HL-60 (cell line): ENCODE results near the gene HPGDS.
"Not testable (repeated sequence)": the region's sequence is repeated elsewhere in the genome, so short reads cannot be mapped to it uniquely, and the experiment has no call there.

Experiments used
- DNase-seq, 2 experiments: peaks; one replicate each; pipeline ENCODE4 v3.0.0-alpha.2; 2010 to 2020; ENCODE audit warnings: low read depth in 1 of 2, low spot score in 1 of 2
- H3K27ac ChIP-seq: fragments of 250-450 bp; sonication (Bioruptor Pico); replicated peaks from 2 replicates; pipeline ENCODE4 v1.5.1; 2020; ENCODE audit warnings: mild to moderate bottlenecking, moderate library complexity
- H3K27me3 ChIP-seq: fragments of 250-450 bp; sonication (Bioruptor Pico); 2 replicates; pipeline ENCODE4 v1.5.1; 2021; ENCODE audit warnings: mild to moderate bottlenecking, moderate library complexity; ENCODE audit not compliant: insufficient read depth, poor library complexity, severe bottlenecking
- H3K4me3 ChIP-seq: replicated peaks from 2 replicates; pipeline ENCODE4 v1.5.1; 2011; ENCODE audit warnings: mild to moderate bottlenecking, control low read depth, low read length; ENCODE audit not compliant: insufficient read depth
- CTCF ChIP-seq: IDR thresholded peaks from one replicate; pipeline ENCODE4 v1.5.1; 2011; ENCODE audit warnings: low read length, control low read depth, inconsistent platforms; ENCODE audit not compliant: insufficient read depth
- GABPA ChIP-seq: IDR thresholded peaks from 2 replicates; pipeline ENCODE4 v1.6.1; 2012; ENCODE audit warnings: low read depth
- POLR2AphosphoS5 ChIP-seq: IDR thresholded peaks from 2 replicates; pipeline ENCODE4 v1.6.1; 2012; ENCODE audit warnings: low read depth
- SPI1 ChIP-seq: IDR thresholded peaks from 2 replicates; pipeline ENCODE4 v1.6.1; 2012; ENCODE audit warnings: low read depth, mild to moderate bottlenecking, borderline replicate concordance
- long read RNA-seq: library from polyadenylated mRNA; unstranded; transcript quantifications from one replicate; pipeline ENCODE4 v2.0.0, GENCODE V29; 2020
- TF ChIP-seq, protein P1 (sequence below): IDR thresholded peaks from 2 replicates; pipeline ENCODE4 v1.6.1; 2012; ENCODE audit warnings: low read depth; ENCODE audit not compliant: insufficient replicate concordance

The HPGDS gene
- long read RNA-seq, result 0 reads

- peak in 1 of 2 experiments; percentile 37 for DNase-seq
These were observed at the start of gene HPGDS for GRCh38 chr4:94342694-94343093. TSS of gene HPGDS (minus strand) at chr4:94342836. CDS start at chr4:94334629, 8,207 bp downstream.

GRCh38 chr4:94390804-94391410, 48.3 kb upstream of the HPGDS start:
- H3K27me3 ChIP-seq, result no peaks in the 10 kb centered on the region
- no peak overlapping the region for H3K4me3 ChIP-seq
- peak; percentile 9 for TF ChIP-seq CTCF
- TF ChIP-seq, protein P1, sequence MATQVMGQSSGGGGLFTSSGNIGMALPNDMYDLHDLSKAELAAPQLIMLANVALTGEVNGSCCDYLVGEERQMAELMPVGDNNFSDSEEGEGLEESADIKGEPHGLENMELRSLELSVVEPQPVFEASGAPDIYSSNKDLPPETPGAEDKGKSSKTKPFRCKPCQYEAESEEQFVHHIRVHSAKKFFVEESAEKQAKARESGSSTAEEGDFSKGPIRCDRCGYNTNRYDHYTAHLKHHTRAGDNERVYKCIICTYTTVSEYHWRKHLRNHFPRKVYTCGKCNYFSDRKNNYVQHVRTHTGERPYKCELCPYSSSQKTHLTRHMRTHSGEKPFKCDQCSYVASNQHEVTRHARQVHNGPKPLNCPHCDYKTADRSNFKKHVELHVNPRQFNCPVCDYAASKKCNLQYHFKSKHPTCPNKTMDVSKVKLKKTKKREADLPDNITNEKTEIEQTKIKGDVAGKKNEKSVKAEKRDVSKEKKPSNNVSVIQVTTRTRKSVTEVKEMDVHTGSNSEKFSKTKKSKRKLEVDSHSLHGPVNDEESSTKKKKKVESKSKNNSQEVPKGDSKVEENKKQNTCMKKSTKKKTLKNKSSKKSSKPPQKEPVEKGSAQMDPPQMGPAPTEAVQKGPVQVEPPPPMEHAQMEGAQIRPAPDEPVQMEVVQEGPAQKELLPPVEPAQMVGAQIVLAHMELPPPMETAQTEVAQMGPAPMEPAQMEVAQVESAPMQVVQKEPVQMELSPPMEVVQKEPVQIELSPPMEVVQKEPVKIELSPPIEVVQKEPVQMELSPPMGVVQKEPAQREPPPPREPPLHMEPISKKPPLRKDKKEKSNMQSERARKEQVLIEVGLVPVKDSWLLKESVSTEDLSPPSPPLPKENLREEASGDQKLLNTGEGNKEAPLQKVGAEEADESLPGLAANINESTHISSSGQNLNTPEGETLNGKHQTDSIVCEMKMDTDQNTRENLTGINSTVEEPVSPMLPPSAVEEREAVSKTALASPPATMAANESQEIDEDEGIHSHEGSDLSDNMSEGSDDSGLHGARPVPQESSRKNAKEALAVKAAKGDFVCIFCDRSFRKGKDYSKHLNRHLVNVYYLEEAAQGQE, result no peak
- no peak overlapping the region for H3K27ac ChIP-seq
- peak in 1 of 2 experiments; percentile 8 for DNase-seq

More at GRCh38 chr4:94342694-94343093, at the start of gene HPGDS:
- Histone ChIP-seq H3K4me3 (no peak within 1 kb of the TSS), H3K27ac (peak within 1 kb of the TSS; percentile 19), H3K27me3 (no peaks in the 10 kb centered on the region)
- peak; percentile 54; the same call in 1 of the 2 replicates for TF ChIP-seq SPI1
- TF ChIP-seq, protein P1, result no peak

GRCh38 chr4:94389595-94390267, 47.1 kb upstream of the HPGDS start:
- H3K27ac ChIP-seq, result no peak overlapping the region
- DNase-seq, result no peak
- H3K27me3 ChIP-seq, result no peaks in the 10 kb centered on the region
- TF ChIP-seq GABPA (no peak), CTCF (no peak), SPI1 (no peak), POLR2AphosphoS5 (no peak)
- TF ChIP-seq, protein P1, result no peak
- no peak overlapping the region for H3K4me3 ChIP-seq

GRCh38 chr4:94387965-94388364, 45.3 kb upstream of the HPGDS start:
- not testable (repeated sequence) for DNase-seq, H3K27me3 ChIP-seq, H3K27ac ChIP-seq, H3K4me3 ChIP-seq

- not testable (repeated sequence) for DNase-seq, H3K27ac ChIP-seq, H3K4me3 ChIP-seq, H3K27me3 ChIP-seq
These were observed 42.8 kb upstream of the HPGDS start for GRCh38 chr4:94385452-94385851.

DNA sequence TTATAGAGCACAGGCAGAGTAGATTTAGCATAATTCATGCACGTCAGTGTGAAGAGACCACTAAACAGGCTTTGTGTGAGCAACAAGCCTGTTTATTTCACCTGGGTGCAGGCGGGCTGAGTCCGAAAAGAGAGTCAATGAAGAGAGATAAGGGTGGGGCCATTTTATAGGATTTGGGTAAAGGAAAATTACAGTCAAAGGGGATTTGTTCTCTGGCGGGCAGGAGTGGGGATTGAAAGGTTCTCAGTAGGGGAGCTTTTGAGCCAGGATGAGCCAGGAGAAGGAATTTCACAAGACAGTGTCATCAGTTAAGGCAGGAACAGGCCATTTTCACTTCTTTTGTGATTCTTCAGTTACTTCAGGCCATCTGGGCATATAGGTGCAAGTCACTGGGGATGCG, 40.3 kb upstream of the HPGDS start:
- not testable (repeated sequence) for H3K27me3 ChIP-seq, DNase-seq, H3K27ac ChIP-seq, H3K4me3 ChIP-seq
